Activated CD8-positive, alpha-beta memory T cell treated with anti-CD3 and anti-CD28 coated beads for 4 hours (primary cell): ENCODE data around the gene OR10P1.

Experiments used
- DNase-seq, 2 donors: peaks; one replicate each; pipeline ENCODE4 v3.0.0-alpha.2; 2020; ENCODE audit warnings: low read depth in 2 of 2

The OR10P1 gene

DNA sequence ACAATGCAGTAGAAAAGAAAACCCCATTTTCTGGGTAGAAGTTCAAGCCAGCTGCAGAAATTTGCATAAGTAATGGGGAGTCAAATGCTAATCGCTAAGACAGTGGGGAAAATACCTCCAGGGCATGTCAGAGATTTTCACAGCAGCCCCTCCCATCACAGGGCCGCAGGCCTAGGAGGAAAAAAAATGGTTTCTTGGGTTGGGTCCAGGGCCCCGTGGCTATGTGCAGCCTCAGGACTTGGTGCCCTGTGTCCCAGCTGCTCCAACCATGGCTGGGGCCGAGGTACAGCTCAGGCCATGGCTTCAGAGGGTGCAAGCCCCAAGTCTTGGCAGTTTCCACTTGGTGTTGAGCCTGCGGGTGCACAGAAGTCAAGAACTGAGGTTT, 14.6 kb downstream of the OR10P1 start:
- DNase-seq, result no peak

- DNase-seq, result no peak
Observed at GRCh38 chr12:55652352-55652751, 15.7 kb downstream of the OR10P1 start.

GRCh38 chr12:55653031-55653430, 16.3 kb downstream of the OR10P1 start:
- DNase-seq, result no peak

DNA sequence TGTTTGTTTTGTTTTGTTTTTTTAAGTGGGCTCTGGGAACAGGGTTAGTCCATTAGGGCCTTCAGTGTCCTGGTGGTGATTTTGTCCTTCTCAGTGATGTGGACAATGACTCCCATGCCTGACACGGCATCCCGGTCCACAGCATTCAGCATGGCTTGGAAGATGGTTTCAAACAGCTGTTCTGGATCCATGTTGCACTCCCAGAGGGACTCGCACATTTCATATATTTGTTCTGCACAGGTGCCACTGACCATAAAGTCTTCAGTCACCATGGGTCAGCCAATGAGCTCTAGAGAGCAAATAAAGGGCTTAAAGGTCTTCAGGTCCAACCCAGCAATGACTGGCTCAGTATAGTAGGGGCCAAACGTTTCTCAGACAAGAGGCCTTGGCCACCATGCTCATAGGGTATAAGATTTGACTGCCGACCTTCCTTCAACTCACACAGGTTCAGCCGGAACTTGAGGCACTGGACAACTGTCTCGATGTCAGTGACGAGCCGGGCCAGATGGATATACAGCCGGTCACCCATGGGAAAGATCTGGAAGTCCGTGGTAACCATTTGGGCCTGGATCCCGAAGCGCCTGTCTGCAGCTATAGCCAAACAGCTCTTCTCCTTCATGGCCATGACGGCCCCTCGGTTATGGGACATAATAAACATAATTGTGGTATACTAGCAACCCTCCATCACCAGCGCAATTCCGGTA, 18.0 kb downstream of the OR10P1 start:
- no peak for DNase-seq

GRCh38 chr12:55657212-55657611, 20.5 kb downstream of the OR10P1 start:
- no peak for DNase-seq

GRCh38 chr12:55658212-55658611, 21.5 kb downstream of the OR10P1 start:
- no peak for DNase-seq

- no peak for DNase-seq
Observed at GRCh38 chr12:55658635-55659391, 22.1 kb downstream of the OR10P1 start.

DNA sequence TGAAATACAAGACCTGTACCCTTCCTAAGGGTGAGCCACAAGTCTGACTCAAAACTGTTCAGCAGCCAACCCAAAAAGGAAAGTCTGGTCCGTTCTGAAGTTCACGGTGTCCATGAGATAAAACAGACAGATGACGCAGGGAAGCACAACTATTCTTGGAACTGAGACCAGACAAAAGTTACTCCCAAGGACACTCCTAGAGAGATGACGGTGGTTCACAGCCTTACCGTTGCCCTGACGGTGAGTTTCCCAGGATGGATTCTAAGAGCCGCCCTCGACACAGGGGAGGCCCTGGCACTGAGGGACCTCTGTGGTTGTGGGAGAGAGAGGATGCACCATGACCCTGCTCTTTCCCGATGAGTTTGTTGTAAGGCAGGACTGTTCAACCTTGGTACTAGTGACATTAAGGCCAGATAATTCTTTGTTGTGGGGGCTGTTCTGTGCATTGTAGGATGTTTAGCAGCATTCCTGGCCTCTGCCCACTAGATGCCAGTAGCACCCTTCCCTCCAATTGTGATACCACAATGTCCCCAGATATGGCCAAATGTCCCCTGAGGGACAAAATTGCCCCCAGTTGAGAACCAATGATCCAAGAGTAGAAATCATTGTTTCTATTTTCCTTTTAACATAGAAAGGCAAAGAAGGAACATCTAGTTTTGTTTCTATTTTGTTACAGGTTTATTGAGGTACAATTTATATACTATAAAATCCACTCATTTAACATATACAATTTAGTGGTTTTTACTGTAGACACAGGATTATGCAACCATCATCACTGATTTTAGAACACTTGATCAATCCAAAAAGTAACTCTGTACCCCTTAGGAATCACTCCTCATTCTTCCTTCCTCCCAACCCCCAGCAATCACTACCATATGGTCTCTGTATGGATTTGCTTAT, 23.0 kb downstream of the OR10P1 start:
- DNase-seq, result no peak

GRCh38 chr12:55663391-55663790, 26.7 kb downstream of the OR10P1 start:
- DNase-seq, result no peak

GRCh38 chr12:55664826-55665225, 28.1 kb downstream of the OR10P1 start:
- DNase-seq, result no peak

- DNase-seq, result no peak
Observed at GRCh38 chr12:55666508-55666907, 29.8 kb downstream of the OR10P1 start.

DNA sequence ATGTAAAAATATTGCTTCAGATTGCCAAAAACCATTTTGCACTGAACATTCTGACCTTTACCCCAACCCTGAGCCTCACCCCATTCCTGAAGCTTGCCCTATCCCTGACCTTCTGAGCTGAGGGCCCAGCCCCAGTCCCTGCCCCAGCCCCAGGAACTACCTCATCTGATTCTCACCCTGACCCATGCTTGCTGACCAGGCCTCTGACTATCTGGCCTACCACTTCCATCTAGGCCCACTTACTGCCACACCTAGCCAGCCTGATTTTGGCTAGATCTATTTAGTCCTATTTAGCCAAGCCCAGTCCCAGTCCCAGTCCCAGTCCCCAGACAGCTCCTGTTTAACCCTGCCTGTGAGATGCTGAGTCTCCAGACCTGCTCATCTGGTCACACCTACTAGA, 33.6 kb downstream of the OR10P1 start:
- DNase-seq, result no peak

- DNase-seq, result no peak
Observed at GRCh38 chr12:55671746-55672145, 35.1 kb downstream of the OR10P1 start.

GRCh38 chr12:55673638-55674037, 36.9 kb downstream of the OR10P1 start:
- DNase-seq, result no peak

GRCh38 chr12:55675666-55676065, 39.0 kb downstream of the OR10P1 start:
- no peak for DNase-seq

DNA sequence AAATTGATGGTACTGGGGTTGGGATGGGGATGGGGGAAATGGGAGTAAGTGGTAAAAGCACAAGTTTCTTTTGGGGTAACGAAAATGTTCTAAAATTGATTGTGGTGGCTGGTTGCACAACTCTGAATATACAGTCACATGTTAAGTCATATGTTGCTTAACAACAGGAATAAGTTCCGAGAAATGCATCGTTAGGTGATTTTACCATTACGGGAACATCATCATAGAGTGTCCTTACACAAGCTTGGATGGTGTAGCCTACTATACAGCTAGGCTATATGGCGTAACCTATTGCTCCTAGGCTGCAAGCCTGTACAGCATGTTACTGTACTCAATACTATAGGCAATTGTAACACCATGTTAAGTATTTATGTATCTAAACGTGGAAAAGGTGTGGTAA, 40.0 kb downstream of the OR10P1 start:
- DNase-seq, result no peak

DNA sequence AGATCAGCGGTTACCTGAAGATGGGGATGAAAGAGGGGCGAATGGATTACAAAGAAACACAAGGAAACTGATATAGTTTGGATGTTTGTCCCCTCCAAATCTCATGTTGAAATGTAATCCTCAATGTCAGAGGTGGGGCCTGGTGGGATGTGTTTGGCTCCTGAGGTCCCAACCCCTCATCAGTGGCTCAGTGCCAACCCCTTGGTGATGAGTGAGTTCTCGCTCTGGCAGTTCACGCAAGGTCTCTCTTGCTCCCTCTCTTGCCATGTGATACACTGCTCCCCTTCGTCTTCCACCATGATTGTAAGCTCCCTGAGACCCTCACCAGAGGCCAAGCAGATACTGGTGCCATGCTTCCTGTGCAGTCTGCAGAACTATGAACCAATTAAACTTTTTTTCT, 43.0 kb downstream of the OR10P1 start:
- no peak for DNase-seq

GRCh38 chr12:55681142-55682077, 44.7 kb downstream of the OR10P1 start:
- DNase-seq, result no peak

GRCh38 chr12:55682087-55682796, 45.5 kb downstream of the OR10P1 start:
- DNase-seq, result no peak

DNA sequence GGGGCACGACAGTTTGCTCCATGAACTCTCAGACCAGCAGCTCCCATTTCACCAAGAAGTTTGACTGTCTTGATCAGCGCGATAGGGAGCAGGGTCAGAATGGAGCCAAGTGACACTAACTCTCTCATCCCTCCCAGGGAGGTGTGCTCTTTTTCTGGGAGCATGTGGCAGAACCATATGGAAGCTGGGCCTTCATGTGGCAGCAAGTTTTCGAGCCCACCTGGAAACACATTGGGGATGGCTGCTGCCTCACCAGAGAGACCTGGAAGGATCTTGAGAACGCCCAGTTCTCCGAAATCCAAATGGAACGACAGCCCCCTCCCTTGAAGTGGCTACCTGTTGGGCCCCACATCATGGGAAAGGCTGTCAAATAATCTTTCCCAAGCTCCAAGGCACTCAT, 47.0 kb downstream of the OR10P1 start:
- no peak for DNase-seq
